Vagina (tissue), 2 donors: ENCODE measurements around the gene DPH7. TPM values are rescaled to one million over a fixed set of nuclear protein-coding genes. Genes with fewer than 3 reads are reported as not detected.
"Not testable (repeated sequence)": the region's sequence is repeated elsewhere in the genome, so short reads cannot be mapped to it uniquely, and the experiment has no call there.

Experiments
- DNase-seq, 2 donors: peaks; one replicate each; pipeline ENCODE4 v3.0.0-alpha.2; 2017; ENCODE audit errors: extremely low spot score in 2 of 2
- H3K27ac ChIP-seq: fragments of 200-600 bp; sonication (generic); one replicate; pipeline ENCODE4 v1.5.1; 2019
- H3K27me3 ChIP-seq: fragments of 200-600 bp; sonication (generic); one replicate; pipeline ENCODE4 v1.5.1; 2019
- H3K36me3 ChIP-seq, 2 donors: fragments of 200-600 bp; sonication (generic); one replicate each; pipeline ENCODE4 v1.5.1; 2017 to 2019
- H3K4me1 ChIP-seq: fragments of 200-600 bp; sonication (generic); one replicate; pipeline ENCODE4 v1.5.1; 2019
- H3K4me3 ChIP-seq, 2 donors: fragments of 200-600 bp; sonication (generic); 1 replicate in 1 of 2; 2 replicates in 1 of 2; pipeline ENCODE4 v1.5.1; 2016 to 2019
- H3K9me3 ChIP-seq: fragments of 200-600 bp; sonication (generic); one replicate; pipeline ENCODE4 v1.5.1; 2019
- POLR2A ChIP-seq, 2 donors: fragments of 450-650 bp; IDR thresholded peaks; one replicate each; pipeline ENCODE4 v1.6.1; 2017; ENCODE audit warnings: antibody characterized with exemption in 2 of 2, mild to moderate bottlenecking in 2 of 2, moderate library complexity in 2 of 2
- POLR2AphosphoS5 ChIP-seq, 2 donors: sonication (generic); formaldehyde crosslinking; IDR thresholded peaks; one replicate each; pipeline ENCODE4 v1.9.0; 2017; ENCODE audit warnings: antibody characterized with exemption in 2 of 2, mild to moderate bottlenecking in 2 of 2, low read depth in 1 of 2; ENCODE audit not compliant: insufficient read depth in 1 of 2
- intact Hi-C: fragments of 100-400 bp; cut with DNase I; formaldehyde crosslinking; loops from one replicate; pipeline ENCODE4 v1.15.1; 2023
- total RNA-seq: library from RNA; depleted of rRNA; stranded (reverse); fragments of >200 nt; gene quantifications from one replicate; pipeline ENCODE4 v1.2.3, GENCODE V29; 2016
- TF ChIP-seq, protein P1 (sequence below), 3 experiments: fragments of 450-650 bp in 2 of 3; fragments of 200-600 bp in 1 of 3; sonication (generic) in 1 of 3; IDR thresholded peaks; one replicate each; pipeline ENCODE4 v1.5.1; 2017 to 2019; ENCODE audit warnings: antibody characterized with exemption in 3 of 3, mild to moderate bottlenecking in 2 of 3, moderate library complexity in 2 of 3

DPH7 gene
- total RNA-seq, 1 donor from 2014 or later = 32.9 TPM

DNA sequence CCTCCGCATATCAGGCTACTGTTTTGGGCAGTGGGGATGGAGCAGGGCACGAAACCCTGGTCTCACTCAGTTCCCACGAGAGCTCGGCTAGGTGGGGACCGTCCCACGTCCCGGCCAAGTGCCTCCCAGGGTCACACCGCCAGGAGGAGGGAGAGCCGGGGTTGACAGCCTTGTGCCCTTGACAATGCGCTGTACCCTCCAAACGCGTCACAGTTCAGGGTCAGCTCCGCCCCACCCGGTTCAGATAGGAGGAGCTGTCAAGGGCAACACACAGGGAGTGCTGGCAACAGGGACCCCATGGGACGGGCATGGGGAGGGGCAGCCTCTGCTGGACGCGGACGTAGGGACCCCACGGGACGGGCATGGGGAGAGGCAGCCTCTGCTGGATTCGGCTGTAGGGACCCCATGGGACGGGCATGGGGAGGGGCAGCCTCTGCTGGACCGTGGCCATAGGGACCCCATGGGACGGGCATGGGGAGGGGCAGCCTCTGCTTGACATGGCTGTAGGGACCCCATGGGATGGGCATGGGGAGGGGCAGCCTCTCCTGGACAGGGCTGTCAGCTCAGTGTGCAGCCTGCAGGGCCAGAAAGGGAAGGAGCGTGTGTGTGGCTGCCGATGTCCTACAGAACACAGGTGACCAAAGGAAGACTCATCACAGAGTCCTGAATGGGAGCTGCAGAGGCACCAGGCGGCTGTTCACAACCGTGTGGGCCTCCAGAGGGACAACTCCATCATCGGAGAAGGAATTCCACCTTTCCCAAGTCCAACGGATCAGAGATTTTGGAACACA, 57.9 kb downstream of the DPH7 start:
- Histone ChIP-seq H3K27ac (no peak overlapping the region), H3K27me3 (no peaks in the 10 kb centered on the region), H3K36me3 (no peaks in the 10 kb centered on the region), H3K4me1 (no peaks in the 10 kb centered on the region), H3K4me3 (no peak overlapping the region), H3K9me3 (no peaks in the 10 kb centered on the region)
- DNase-seq = no peak
- intact Hi-C loops = no loop called here
- TF ChIP-seq POLR2A (IDR thresholded peaks at IDR 0.05) (no peak), POLR2AphosphoS5 (IDR thresholded peaks at IDR 0.05; ENCODE audit: insufficient read depth in 1 of 2, low read depth in 1 of 2) (no peak)
- TF ChIP-seq, protein P1, sequence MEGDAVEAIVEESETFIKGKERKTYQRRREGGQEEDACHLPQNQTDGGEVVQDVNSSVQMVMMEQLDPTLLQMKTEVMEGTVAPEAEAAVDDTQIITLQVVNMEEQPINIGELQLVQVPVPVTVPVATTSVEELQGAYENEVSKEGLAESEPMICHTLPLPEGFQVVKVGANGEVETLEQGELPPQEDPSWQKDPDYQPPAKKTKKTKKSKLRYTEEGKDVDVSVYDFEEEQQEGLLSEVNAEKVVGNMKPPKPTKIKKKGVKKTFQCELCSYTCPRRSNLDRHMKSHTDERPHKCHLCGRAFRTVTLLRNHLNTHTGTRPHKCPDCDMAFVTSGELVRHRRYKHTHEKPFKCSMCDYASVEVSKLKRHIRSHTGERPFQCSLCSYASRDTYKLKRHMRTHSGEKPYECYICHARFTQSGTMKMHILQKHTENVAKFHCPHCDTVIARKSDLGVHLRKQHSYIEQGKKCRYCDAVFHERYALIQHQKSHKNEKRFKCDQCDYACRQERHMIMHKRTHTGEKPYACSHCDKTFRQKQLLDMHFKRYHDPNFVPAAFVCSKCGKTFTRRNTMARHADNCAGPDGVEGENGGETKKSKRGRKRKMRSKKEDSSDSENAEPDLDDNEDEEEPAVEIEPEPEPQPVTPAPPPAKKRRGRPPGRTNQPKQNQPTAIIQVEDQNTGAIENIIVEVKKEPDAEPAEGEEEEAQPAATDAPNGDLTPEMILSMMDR (IDR thresholded peaks at IDR 0.05) = no peak

DNA sequence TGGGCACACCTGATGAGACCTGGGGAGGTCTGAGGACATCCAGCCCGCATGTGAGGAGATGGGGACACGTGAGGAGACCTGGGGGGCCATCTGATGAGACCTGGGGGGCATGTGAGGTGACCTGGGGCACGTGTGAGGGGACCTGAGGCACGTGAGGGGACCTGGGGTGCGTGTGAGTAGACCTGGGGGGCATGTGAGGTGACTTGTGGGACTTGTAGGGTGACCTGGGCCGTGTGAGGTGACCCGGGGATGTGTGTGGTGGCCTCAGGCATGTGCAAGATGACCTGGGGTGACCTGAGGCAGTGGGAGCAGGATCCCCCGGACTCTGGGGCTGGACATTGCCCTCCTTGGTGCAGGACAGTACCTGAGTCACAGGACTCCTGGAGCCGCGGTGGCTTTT, 59.2 kb downstream of the DPH7 start:
- intact Hi-C loops = no loop called here
- Histone ChIP-seq H3K27ac (no peak overlapping the region), H3K27me3 (no peaks in the 10 kb centered on the region), H3K36me3 (no peaks in the 10 kb centered on the region), H3K4me3 (no peak overlapping the region), H3K9me3 (no peaks in the 10 kb centered on the region), H3K4me1 (no peaks in the 10 kb centered on the region)
- TF ChIP-seq POLR2A (IDR thresholded peaks at IDR 0.05) (no peak), POLR2AphosphoS5 (IDR thresholded peaks at IDR 0.05; ENCODE audit: insufficient read depth in 1 of 2, low read depth in 1 of 2) (no peak)
- TF ChIP-seq, protein P1 (IDR thresholded peaks at IDR 0.05) = no peak
- DNase-seq = no peak

- H3K9me3 ChIP-seq, H3K27ac ChIP-seq, intact Hi-C loops, H3K27me3 ChIP-seq, H3K36me3 ChIP-seq, DNase-seq, H3K4me1 ChIP-seq, H3K4me3 ChIP-seq: not testable (repeated sequence)
Measured at GRCh38 chr9:137518661-137519459, 59.9 kb downstream of the DPH7 start.

DNA sequence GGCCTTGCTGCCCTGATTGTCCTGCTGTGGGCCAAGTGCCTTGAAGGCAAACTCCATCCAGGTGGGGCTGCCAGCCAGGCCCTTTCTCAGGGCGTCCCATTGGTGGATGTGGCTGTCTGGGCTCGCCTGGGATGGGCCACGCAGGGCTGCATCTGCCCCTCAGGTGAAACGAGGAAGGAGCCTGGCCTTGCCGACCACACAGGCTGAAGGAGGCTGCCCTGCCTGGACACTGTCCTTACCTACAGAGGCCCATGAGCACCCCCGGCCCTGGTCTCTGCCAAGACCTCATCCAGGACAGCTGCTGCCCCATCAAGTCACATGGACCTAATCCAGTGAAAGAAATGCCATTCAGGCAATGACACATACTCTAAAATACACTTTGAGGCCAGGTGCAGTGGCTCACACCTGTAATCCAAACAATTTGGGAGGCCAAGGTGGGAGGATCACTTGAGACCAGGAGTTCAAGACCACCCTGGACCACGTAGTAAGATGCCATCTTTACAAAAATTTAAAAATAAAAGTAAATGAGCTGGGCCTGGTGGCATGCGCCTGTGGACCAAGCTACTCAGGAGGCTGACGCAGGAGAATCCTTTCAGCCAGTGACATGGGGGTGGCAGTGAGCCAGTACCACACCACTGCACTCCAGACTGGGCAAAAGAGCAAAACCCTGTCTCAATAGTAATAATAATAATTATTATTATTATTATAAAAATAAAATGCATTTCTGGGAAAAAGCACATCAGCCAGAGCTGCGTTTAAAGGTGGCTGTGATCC, 62.4 kb downstream of the DPH7 start:
- no peaks in the 10 kb centered on the region for H3K4me1 ChIP-seq
- H3K36me3 ChIP-seq = no peaks in the 10 kb centered on the region
- H3K27me3 ChIP-seq = no peaks in the 10 kb centered on the region
- TF ChIP-seq POLR2A (IDR thresholded peaks at IDR 0.05) (no peak), POLR2AphosphoS5 (IDR thresholded peaks at IDR 0.05; ENCODE audit: insufficient read depth in 1 of 2, low read depth in 1 of 2) (no peak)
- TF ChIP-seq, protein P1 (IDR thresholded peaks at IDR 0.05) = no peak
- no peak overlapping the region for H3K27ac ChIP-seq
- H3K4me3 ChIP-seq = no peak overlapping the region
- intact Hi-C loops = no loop called here
- no peaks in the 10 kb centered on the region for H3K9me3 ChIP-seq
- no peak for DNase-seq

GRCh38 chr9:137515338-137515724, 63.4 kb downstream of the DPH7 start:
- TF ChIP-seq POLR2AphosphoS5 (IDR thresholded peaks at IDR 0.05; ENCODE audit: insufficient read depth in 1 of 2, low read depth in 1 of 2) = no peak
- TF ChIP-seq, protein P1 (IDR thresholded peaks at IDR 0.05) = no peak
- TF ChIP-seq POLR2A (IDR thresholded peaks at IDR 0.05) = no peak
- no peak for DNase-seq
- Histone ChIP-seq H3K9me3 (no peaks in the 10 kb centered on the region), H3K4me3 (no peak overlapping the region), H3K27ac (no peak overlapping the region), H3K27me3 (no peaks in the 10 kb centered on the region), H3K4me1 (no peaks in the 10 kb centered on the region), H3K36me3 (no peaks in the 10 kb centered on the region)
- intact Hi-C loops = no loop called here
